Fibroblast of the aortic adventitia (primary cell): ENCODE measurements around the gene DENND4A. TPM values are rescaled to one million over a fixed set of nuclear protein-coding genes. Genes with fewer than 3 reads are reported as not detected.

Experiments used
- DNase-seq: peaks from one replicate; pipeline ENCODE4 v3.0.0-alpha.2; 2010; ENCODE audit warnings: low read depth
- H3K4me3 ChIP-seq: 2 replicates; pipeline ENCODE4 v1.5.1; 2011; ENCODE audit warnings: low read depth, mild to moderate bottlenecking, control low read depth, low read length, moderate library complexity
- CTCF ChIP-seq: IDR thresholded peaks from 2 replicates; pipeline ENCODE4 v1.5.1; 2011; ENCODE audit warnings: mild to moderate bottlenecking, low read length, control low read depth, inconsistent platforms; ENCODE audit not compliant: insufficient read depth
- total RNA-seq: library from RNA; depleted of rRNA; stranded (reverse); fragments of >200 nt; gene quantifications from 2 replicates; pipeline ENCODE4 v1.2.3, GENCODE V29; 2012; ENCODE audit warnings: low replicate concordance

Gene DENND4A
- total RNA-seq, 1 donor = 30.3 TPM

DNA sequence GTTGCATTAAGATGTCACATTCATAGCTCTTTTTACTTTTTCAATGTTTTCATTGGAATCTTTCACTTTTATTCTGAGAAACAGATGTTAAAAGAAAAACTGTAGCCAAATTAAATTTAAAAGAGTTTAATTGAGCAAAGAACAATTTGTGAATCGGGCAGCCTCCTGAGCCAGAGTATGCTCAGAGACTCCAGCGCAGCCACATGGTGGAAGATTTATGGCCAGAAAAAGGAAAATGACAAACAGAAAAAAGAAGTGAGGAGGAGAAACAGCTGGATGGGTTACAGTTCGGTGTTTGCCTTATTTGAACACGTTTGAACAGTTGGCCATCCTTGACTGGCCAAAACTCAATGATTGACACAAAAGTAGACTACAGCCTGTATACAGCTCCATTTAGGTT is 43.4 kb upstream of the DENND4A start:
- H3K4me3 ChIP-seq = no peak overlapping the region
- DNase-seq = no peak
- no peak for TF ChIP-seq CTCF

- no peak overlapping the region for H3K4me3 ChIP-seq
- DNase-seq = no peak
- no peak for TF ChIP-seq CTCF
Observed at GRCh38 chr15:65834603-65835282, 42.6 kb upstream of the DENND4A start.

DNA sequence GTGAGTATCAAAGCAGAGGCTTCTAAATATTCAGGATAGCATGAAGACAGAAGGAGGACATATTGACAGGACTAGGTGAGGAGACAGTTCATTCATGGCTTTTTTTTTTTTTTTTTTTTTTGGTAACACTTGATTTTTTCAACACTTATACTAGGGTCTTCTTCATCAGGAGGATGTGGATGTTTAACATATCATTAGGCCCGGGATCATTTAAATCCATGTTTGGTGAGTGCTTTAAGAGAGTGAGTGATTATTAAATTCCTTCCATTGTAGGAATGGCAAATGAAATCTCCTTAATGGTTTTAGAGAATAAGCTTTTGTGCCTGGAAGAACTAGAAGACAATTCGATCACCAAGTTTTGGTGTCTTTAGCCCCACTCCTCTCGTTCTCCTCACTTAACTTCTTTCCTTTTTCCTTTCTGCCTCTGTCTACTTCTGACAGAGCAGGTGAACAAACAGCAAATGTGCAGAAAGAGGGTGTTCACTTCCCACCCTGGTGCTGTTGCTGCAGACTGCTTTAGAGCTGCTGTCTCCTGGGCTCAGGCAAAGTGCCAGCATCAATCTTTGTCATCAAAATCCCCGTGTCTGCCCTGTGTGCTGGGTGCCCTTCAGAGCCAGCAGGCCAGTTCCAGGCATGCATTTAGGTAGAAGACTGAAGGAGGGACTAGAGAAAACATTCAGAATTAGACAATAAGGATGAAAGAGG is 41.6 kb upstream of the DENND4A start:
- no peak for TF ChIP-seq CTCF
- no peak overlapping the region for H3K4me3 ChIP-seq
- DNase-seq = no peak

GRCh38 chr15:65832549-65833364 is 40.7 kb upstream of the DENND4A start:
- peak overlapping the region; percentile 40 for H3K4me3 ChIP-seq
- DNase-seq = peak; percentile 96
- TF ChIP-seq CTCF = no peak

GRCh38 chr15:65829130-65829764 is 37.2 kb upstream of the DENND4A start:
- DNase-seq = peak; percentile 38
- TF ChIP-seq CTCF = peak; percentile 46
- H3K4me3 ChIP-seq = no peak overlapping the region

DNA sequence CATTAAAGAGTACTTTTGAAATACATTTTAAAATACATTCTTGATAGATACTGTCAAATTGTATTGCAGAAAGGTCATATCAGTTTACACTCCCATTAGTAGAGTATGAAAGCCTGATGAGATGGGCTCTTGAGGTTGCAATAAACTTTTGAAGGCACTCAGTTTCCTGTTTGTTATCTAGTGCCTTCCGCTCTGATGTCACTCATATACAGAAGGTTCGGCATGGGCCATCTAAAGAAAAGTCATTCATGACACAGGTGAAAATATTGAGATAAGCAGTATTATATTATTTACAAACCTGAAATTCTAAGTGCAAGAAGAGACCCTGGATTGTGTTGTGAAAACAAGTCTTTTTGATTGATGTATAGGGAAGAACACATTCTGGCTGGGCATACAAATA is 36.5 kb upstream of the DENND4A start:
- DNase-seq = no peak
- no peak for TF ChIP-seq CTCF
- H3K4me3 ChIP-seq = no peak overlapping the region
